ENCODE results near the gene ZNF625. TPM values are rescaled to one million over a fixed set of nuclear protein-coding genes. Genes with fewer than 3 reads are reported as not detected.

ZNF625 gene
- total RNA-seq, 1 experiment from 2014 or later = 30.7 TPM

GRCh38 chr19:12133069-12133468 is 23.5 kb downstream of the ZNF625 start:
- Histone ChIP-seq H2BK5ac (ENCODE audit: insufficient read length, low read length) (no peak overlapping the region), H2BK12ac (ENCODE audit: insufficient read length, low read depth, low read length) (no peak overlapping the region), H3K18ac (ENCODE audit: insufficient read length, low read depth, low read length) (no peak overlapping the region), H2BK20ac (ENCODE audit: low read depth, low read length, poor library complexity, severe bottlenecking) (no peak overlapping the region), H4K8ac (replicated peaks; ENCODE audit: insufficient read length, low read depth, low read length) (no peak overlapping the region), H4K20me1 (ENCODE audit: control insufficient read depth, insufficient read depth, insufficient read length) (no peaks in the 10 kb centered on the region), H4K91ac (ENCODE audit: insufficient read length, low read depth, low read length) (no peak overlapping the region), H4K5ac (ENCODE audit: insufficient read length, low read depth, low read length) (no peak overlapping the region), H3K79me2 (ENCODE audit: insufficient read depth, low read length) (no peaks in the 10 kb centered on the region), H3K9me3 (ENCODE audit: control insufficient read depth, low read depth, low read length) (peaks cover 47% of the 10 kb centered on the region), H2AFZ (ENCODE audit: low read length) (no peak overlapping the region), H2BK120ac (ENCODE audit: low read depth, low read length, poor library complexity, severe bottlenecking) (no peak overlapping the region), H3K56ac (ENCODE audit: insufficient read length, low read depth, low read length) (no peak overlapping the region), H3K23ac (ENCODE audit: insufficient read length, low read depth, low read length) (no peak overlapping the region), H3K23me2 (ENCODE audit: insufficient read length, low read depth, low read length, poor library complexity, severe bottlenecking) (no peaks in the 10 kb centered on the region), H3K14ac (ENCODE audit: insufficient read depth, low read length) (no peak overlapping the region), H3K4me1 (ENCODE audit: insufficient read depth, low read length) (no peaks in the 10 kb centered on the region), H2BK15ac (ENCODE audit: low read depth, low read length) (no peak overlapping the region), H3K27ac (ENCODE audit: insufficient read length, low read depth, low read length) (no peak overlapping the region), H3K79me1 (ENCODE audit: insufficient read depth, low read depth, low read length, poor library complexity, severe bottlenecking) (no peaks in the 10 kb centered on the region), H3K9ac (ENCODE audit: extremely low read depth, insufficient read length, low read length) (no peak overlapping the region), H3K4me2 (ENCODE audit: insufficient read depth, insufficient read length, low read length) (no peak overlapping the region), H2AK5ac (ENCODE audit: insufficient read length, low read length) (no peak overlapping the region), H3K27me3 (ENCODE audit: insufficient read depth, low read length) (no peaks in the 10 kb centered on the region), H3T11ph (ENCODE audit: low read length) (no peak overlapping the region), H3K4ac (ENCODE audit: low read depth, low read length) (no peak overlapping the region)
- no peak overlapping the region; a peak in 1 of 7 replicates for H3K27ac Mint-ChIP-seq
- whole genome bisulfite sequencing (ENCODE audit: extremely low coverage, insufficient read length, low lambda C conversion rate) = no CpG with 5 or more reads among the region's 3 CpGs
- H3K4me3 Mint-ChIP-seq = no peak overlapping the region
- H3K4me1 Mint-ChIP-seq = peaks cover 8% of the 10 kb centered on the region in 2 experiments
- peaks cover 79% of the 10 kb centered on the region in 2 experiments for H3K9me3 Mint-ChIP-seq
- peaks cover 79 to 88% (median 81%) of the 10 kb centered on the region in 3 experiments for H3K36me3 Mint-ChIP-seq (ENCODE audit: insufficient read depth in 1 of 3, low read depth in 3 of 3)
- DNase-seq = no peak
- TF ChIP-seq CTCF (conservative IDR thresholded peaks at IDR 0.05) = no peak
- no peaks in the 10 kb centered on the region for H3K27me3 Mint-ChIP-seq (ENCODE audit: low read depth)
